Loucy (cell line): ENCODE results near the gene ATP6V0A4.

Experiments
- H2AFZ ChIP-seq: fragments of 200-600 bp; sonication (generic); 2 replicates; pipeline ENCODE4 v1.6.0; 2016; ENCODE audit warnings: antibody characterized with exemption, mild to moderate bottlenecking, low read length, moderate library complexity
- H3F3A ChIP-seq: fragments of 200-600 bp; 2 replicates; pipeline ENCODE4 v1.6.0; 2016; ENCODE audit warnings: antibody characterized with exemption, low read depth, mild to moderate bottlenecking
- H3K27me3 ChIP-seq: fragments of 200-600 bp; sonication (generic); 2 replicates; pipeline ENCODE4 v1.6.1; 2014; ENCODE audit warnings: low read length, mild to moderate bottlenecking; ENCODE audit not compliant: insufficient read depth, poor library complexity, severe bottlenecking
- H3K36me3 ChIP-seq: fragments of 200-600 bp; sonication (generic); 2 replicates; pipeline ENCODE4 v1.6.1; 2016; ENCODE audit warnings: low read length; ENCODE audit not compliant: insufficient read depth
- H3K4me1 ChIP-seq: fragments of 200-600 bp; sonication (generic); 2 replicates; pipeline ENCODE4 v1.5.1; 2014; ENCODE audit warnings: low read length, mild to moderate bottlenecking; ENCODE audit not compliant: insufficient read depth, poor library complexity, severe bottlenecking
- H3K4me2 ChIP-seq: fragments of 200-600 bp; sonication (generic); 2 replicates; pipeline ENCODE4 v1.6.0; 2014; ENCODE audit warnings: antibody characterized with exemption, low read length, low read depth, mild to moderate bottlenecking; ENCODE audit not compliant: poor library complexity, severe bottlenecking
- H3K4me3 ChIP-seq: fragments of 200-600 bp; sonication (generic); 2 replicates; pipeline ENCODE4 v1.5.1; 2014; ENCODE audit warnings: low read length, mild to moderate bottlenecking, mixed read lengths; ENCODE audit not compliant: poor library complexity, severe bottlenecking
- H3K79me2 ChIP-seq: fragments of 200-600 bp; sonication (generic); 2 replicates; pipeline ENCODE4 v1.6.1; 2014; ENCODE audit warnings: low read length; ENCODE audit not compliant: insufficient read depth
- H3K9ac ChIP-seq: fragments of 200-600 bp; sonication (generic); 2 replicates; pipeline ENCODE4 v1.6.0; 2014; ENCODE audit warnings: mild to moderate bottlenecking, low read depth, low read length, moderate library complexity; ENCODE audit not compliant: poor library complexity, severe bottlenecking
- H3K9me2 ChIP-seq: fragments of 200-600 bp; sonication (generic); replicated peaks from 2 replicates; pipeline ENCODE4 v1.6.1; 2016; ENCODE audit warnings: low read depth, low read length, mixed read lengths
- H3K9me3 ChIP-seq: fragments of 200-600 bp; sonication (generic); 2 replicates; pipeline ENCODE4 v1.6.1; 2014; ENCODE audit warnings: mild to moderate bottlenecking, antibody characterized with exemption, low read length, low read depth; ENCODE audit not compliant: insufficient read depth
- H4K20me1 ChIP-seq: fragments of 200-600 bp; sonication (generic); 2 replicates; pipeline ENCODE4 v1.6.0; 2014; ENCODE audit warnings: antibody characterized with exemption, low read length, mild to moderate bottlenecking; ENCODE audit not compliant: insufficient read depth, poor library complexity, severe bottlenecking
- CTCF ChIP-seq: fragments of 200-600 bp; sonication (generic); conservative IDR thresholded peaks from 2 replicates; pipeline ENCODE4 v1.5.1; 2014; ENCODE audit warnings: mild to moderate bottlenecking, antibody characterized with exemption, low read length
- EZH2phosphoT487 ChIP-seq: fragments of 200-600 bp; IDR thresholded peaks from 2 replicates; pipeline ENCODE4 v1.6.1; 2018; ENCODE audit warnings: antibody characterized with exemption, mild to moderate bottlenecking, moderate library complexity, borderline replicate concordance

Gene ATP6V0A4

GRCh38 chr7:138785587-138786437 is 12.2 kb downstream of the ATP6V0A4 start:
- Histone ChIP-seq H3K27me3 (no peaks in the 10 kb centered on the region), H4K20me1 (no peaks in the 10 kb centered on the region), H3K4me1 (no peaks in the 10 kb centered on the region), H3K4me2 (no peak overlapping the region), H3K4me3 (no peak overlapping the region), H3K36me3 (no peaks in the 10 kb centered on the region), H3K9me2 (no peaks in the 10 kb centered on the region), H3K9ac (no peak overlapping the region), H3K79me2 (no peaks in the 10 kb centered on the region), H2AFZ (no peak overlapping the region; the same call in 1 of the 2 replicates), H3K9me3 (peaks cover 4% of the 10 kb centered on the region), H3F3A (no peaks in the 10 kb centered on the region)
- no peak for TF ChIP-seq EZH2phosphoT487
- no peak for TF ChIP-seq CTCF

GRCh38 chr7:138784692-138785091 is 13.3 kb downstream of the ATP6V0A4 start:
- H3K27me3 ChIP-seq: no peaks in the 10 kb centered on the region
- TF ChIP-seq EZH2phosphoT487: no peak
- TF ChIP-seq CTCF: no peak
- H3K4me2 ChIP-seq: no peak overlapping the region

GRCh38 chr7:138781004-138781403 is 17.0 kb downstream of the ATP6V0A4 start:
- H3K4me3 ChIP-seq: no peak overlapping the region
- no peaks in the 10 kb centered on the region for H3K9me2 ChIP-seq
- no peaks in the 10 kb centered on the region for H3K36me3 ChIP-seq
- no peaks in the 10 kb centered on the region for H3K79me2 ChIP-seq
- no peaks in the 10 kb centered on the region for H4K20me1 ChIP-seq
- no peak overlapping the region for H2AFZ ChIP-seq
- TF ChIP-seq EZH2phosphoT487 (no peak), CTCF (no peak)
- H3F3A ChIP-seq: no peaks in the 10 kb centered on the region
- H3K9ac ChIP-seq: no peak overlapping the region
- no peak overlapping the region for H3K4me2 ChIP-seq
- H3K9me3 ChIP-seq: no peaks in the 10 kb centered on the region
- H3K27me3 ChIP-seq: no peaks in the 10 kb centered on the region
- no peaks in the 10 kb centered on the region for H3K4me1 ChIP-seq

More at GRCh38 chr7:138784692-138785091, 13.3 kb downstream of the ATP6V0A4 start:
- Histone ChIP-seq H3K36me3 (no peaks in the 10 kb centered on the region), H3F3A (no peaks in the 10 kb centered on the region), H4K20me1 (no peaks in the 10 kb centered on the region), H2AFZ (no peak overlapping the region), H3K4me1 (no peaks in the 10 kb centered on the region), H3K4me3 (no peak overlapping the region), H3K9me3 (no peaks in the 10 kb centered on the region; the same call in 1 of the 2 replicates), H3K9me2 (no peaks in the 10 kb centered on the region), H3K9ac (no peak overlapping the region), H3K79me2 (no peaks in the 10 kb centered on the region)
